Pancreas (tissue), 10 donors: ENCODE results near the gene HIBADH. TPM values are rescaled to one million over a fixed set of nuclear protein-coding genes. Genes with fewer than 3 reads are reported as not detected.

Experiments used
- ATAC-seq, 4 donors: fragments of 200-7000 bp; cut with Tn5 transposase; one replicate each; pipeline versions ENCODE4 v1.8.0 to v1.9.1; 2020; ENCODE audit warnings: mild to moderate bottlenecking in 4 of 4, moderate library complexity in 4 of 4
- DNase-seq, 6 donors: peaks; one replicate each; pipeline ENCODE4 v3.0.0-alpha.2; 2020
- FAIRE-seq: peaks from 2 replicates; lab custom pipeline; 2012; peaks lifted over from hg19 to GRCh38; lab: Jason Lieb, UNC
- H3K27ac ChIP-seq, 4 donors: fragments of 200-600 bp; sonication (generic); 1 replicate in 3 of 4; 2 replicates in 1 of 4; pipeline versions ENCODE4 v1.5.0 to v1.8.0; 2020
- H3K27me3 ChIP-seq, 4 donors: fragments of 200-600 bp; one replicate each; pipeline ENCODE4 v1.8.0; 2021
- H3K36me3 ChIP-seq, 3 donors: fragments of 200-600 bp; sonication (generic) in 1 of 3; one replicate each; pipeline versions ENCODE4 v1.5.0 to v1.8.0; 2020 to 2021
- H3K4me1 ChIP-seq, 3 donors: fragments of 200-600 bp; one replicate each; pipeline ENCODE4 v1.8.0; 2021
- H3K4me3 ChIP-seq, 4 donors: fragments of 200-600 bp; sonication (generic) in 2 of 4; one replicate each; pipeline versions ENCODE4 v1.5.0 to v1.8.0; 2020 to 2021
- H3K9me3 ChIP-seq, 4 donors: fragments of 200-600 bp; one replicate each; pipeline ENCODE4 v1.8.0; 2021
- WGBS, 2 donors: extraction: QIAGEN DNeasy Blood & Tissue Kit; methylation state at CpG; one replicate each; pipeline ENCODE4 v1.1.7; 2013; 5-methylcytosine and 5-hydroxymethylcytosine counted together
- intact Hi-C, 3 donors: fragments of 100-400 bp; cut with DNase I; formaldehyde crosslinking; loops; one replicate each; pipeline versions ENCODE4 v1.11.1 to v1.14.2; 2022
- polyA plus RNA-seq, 2 donors: library from polyadenylated mRNA; stranded (reverse); fragments of 200-250 nt; gene quantifications; one replicate each; pipeline ENCODE4 v1.2.3, GENCODE V29; 2013
- total RNA-seq, 6 donors: library from RNA; stranded (reverse); fragmentation: NEBNext Ultra II Directional in 4 of 6; extraction: Animal tissue kit (Norgen Biotek cat#: 25700) in 4 of 6; gene quantifications; one replicate each; pipeline versions ENCODE4 v1.2.1 to v1.2.4, GENCODE V29; 2021 to 2023
- TF ChIP-seq, protein P1 (sequence below), 4 donors: fragments of 200-600 bp; sonication (generic) in 3 of 4; IDR thresholded peaks; one replicate each; pipeline versions ENCODE4 v1.5.0 to v1.8.0; 2021; ENCODE audit warnings: antibody characterized with exemption in 4 of 4
- donor health status: healthy with polysubstance abuse.
- donor health status: DM: no; HTN: no; CAD: no; lungs with moderate emphysema.
- donor health status: DM: no; HTN: no; CAD: no.
- donor health status: control.
- donor health status: control.
- donor health status: Bipolar disorder and iron deficiency.
- donor health status: DM: yes; HTN: yes; CAD: no.
- donor health status: DM: no; HTN: no; CAD: no.
- donor health status: DM: no; HTN: no; CAD: no.
- donor health status: DM: yes; HTN: yes; CAD: no.

The HIBADH gene
- total and polyA plus RNA-seq, 8 donors, result 10.2 to 23.3 (median 14.2) TPM

GRCh38 chr7:27555670-27556069 is 107.0 kb downstream of the HIBADH start:
- ATAC-seq (no peak), DNase-seq (no peak)

GRCh38 chr7:27554826-27555225 is 107.9 kb downstream of the HIBADH start:
- Histone ChIP-seq H3K4me1 (no peaks in the 10 kb centered on the region), H3K9me3 (no peaks in the 10 kb centered on the region), H3K27ac (no peak overlapping the region), H3K4me3 (no peak overlapping the region), H3K36me3 (no peaks in the 10 kb centered on the region), H3K27me3 (no peaks in the 10 kb centered on the region)
- FAIRE-seq (no peak), ATAC-seq (no peak), DNase-seq (no peak)
- intact Hi-C loops, result no loop called here
- TF ChIP-seq, protein P1, sequence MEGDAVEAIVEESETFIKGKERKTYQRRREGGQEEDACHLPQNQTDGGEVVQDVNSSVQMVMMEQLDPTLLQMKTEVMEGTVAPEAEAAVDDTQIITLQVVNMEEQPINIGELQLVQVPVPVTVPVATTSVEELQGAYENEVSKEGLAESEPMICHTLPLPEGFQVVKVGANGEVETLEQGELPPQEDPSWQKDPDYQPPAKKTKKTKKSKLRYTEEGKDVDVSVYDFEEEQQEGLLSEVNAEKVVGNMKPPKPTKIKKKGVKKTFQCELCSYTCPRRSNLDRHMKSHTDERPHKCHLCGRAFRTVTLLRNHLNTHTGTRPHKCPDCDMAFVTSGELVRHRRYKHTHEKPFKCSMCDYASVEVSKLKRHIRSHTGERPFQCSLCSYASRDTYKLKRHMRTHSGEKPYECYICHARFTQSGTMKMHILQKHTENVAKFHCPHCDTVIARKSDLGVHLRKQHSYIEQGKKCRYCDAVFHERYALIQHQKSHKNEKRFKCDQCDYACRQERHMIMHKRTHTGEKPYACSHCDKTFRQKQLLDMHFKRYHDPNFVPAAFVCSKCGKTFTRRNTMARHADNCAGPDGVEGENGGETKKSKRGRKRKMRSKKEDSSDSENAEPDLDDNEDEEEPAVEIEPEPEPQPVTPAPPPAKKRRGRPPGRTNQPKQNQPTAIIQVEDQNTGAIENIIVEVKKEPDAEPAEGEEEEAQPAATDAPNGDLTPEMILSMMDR (IDR thresholded peaks at IDR 0.05), result no peak
- WGBS, 2 donors, result 92 to 96% methylated on average over 1 of the region's 1 CpG

More at GRCh38 chr7:27555670-27556069, 107.0 kb downstream of the HIBADH start:
- H3K27ac ChIP-seq, result no peak overlapping the region
- WGBS, 2 donors, result 86 to 89% methylated on average over 2 of the region's 2 CpGs
- H3K4me1 ChIP-seq, result no peaks in the 10 kb centered on the region
- TF ChIP-seq, protein P1 (IDR thresholded peaks at IDR 0.05), result no peak
- no peak for FAIRE-seq
- no peaks in the 10 kb centered on the region for H3K9me3 ChIP-seq
- H3K36me3 ChIP-seq, result no peaks in the 10 kb centered on the region
- intact Hi-C loops, result no loop called here
- H3K27me3 ChIP-seq, result no peaks in the 10 kb centered on the region
- no peak overlapping the region for H3K4me3 ChIP-seq

DNA sequence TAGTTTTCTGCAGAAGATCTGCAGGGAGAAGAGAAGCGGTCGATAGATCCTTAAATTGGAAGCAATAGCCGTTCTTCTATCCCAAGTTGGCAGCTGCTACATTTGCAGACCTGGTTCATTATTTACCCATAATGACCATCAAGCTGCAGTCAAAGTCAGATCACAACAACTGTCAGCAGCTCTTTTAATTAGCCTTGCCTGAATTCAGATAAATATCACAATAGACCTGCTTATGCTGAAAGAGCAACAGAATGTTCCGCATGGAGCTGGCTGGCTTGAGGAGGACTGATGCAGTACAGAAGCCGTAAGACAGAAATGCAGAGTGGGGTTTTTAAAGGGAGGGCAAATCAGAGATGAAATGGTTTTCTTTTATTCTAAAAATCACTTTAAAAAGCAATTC is 109.4 kb downstream of the HIBADH start:
- no peak for ATAC-seq
- intact Hi-C loops, result no loop called here
- no peaks in the 10 kb centered on the region for H3K4me1 ChIP-seq
- no peak for DNase-seq
- H3K9me3 ChIP-seq, result no peaks in the 10 kb centered on the region
- no peaks in the 10 kb centered on the region for H3K27me3 ChIP-seq
- H3K4me3 ChIP-seq, result no peak overlapping the region
- H3K36me3 ChIP-seq, result no peaks in the 10 kb centered on the region
- TF ChIP-seq, protein P1 (IDR thresholded peaks at IDR 0.05), result no peak
- WGBS, 2 donors, result 82 to 85% methylated on average over 5 of the region's 5 CpGs
- FAIRE-seq, result no peak
- no peak overlapping the region for H3K27ac ChIP-seq

GRCh38 chr7:27551803-27552400 is 110.8 kb downstream of the HIBADH start:
- ATAC-seq, result no peak
- H3K4me3 ChIP-seq, result no peak overlapping the region
- WGBS, 2 donors, result 94 to 98% methylated on average over 8 of the region's 8 CpGs
- no peaks in the 10 kb centered on the region for H3K36me3 ChIP-seq
- no peaks in the 10 kb centered on the region for H3K9me3 ChIP-seq
- no peaks in the 10 kb centered on the region for H3K4me1 ChIP-seq
- no peak for DNase-seq
- TF ChIP-seq, protein P1 (IDR thresholded peaks at IDR 0.05), result no peak
- intact Hi-C loops, result no loop called here
- no peak overlapping the region for H3K27ac ChIP-seq
- no peaks in the 10 kb centered on the region for H3K27me3 ChIP-seq
- FAIRE-seq, result no peak

DNA sequence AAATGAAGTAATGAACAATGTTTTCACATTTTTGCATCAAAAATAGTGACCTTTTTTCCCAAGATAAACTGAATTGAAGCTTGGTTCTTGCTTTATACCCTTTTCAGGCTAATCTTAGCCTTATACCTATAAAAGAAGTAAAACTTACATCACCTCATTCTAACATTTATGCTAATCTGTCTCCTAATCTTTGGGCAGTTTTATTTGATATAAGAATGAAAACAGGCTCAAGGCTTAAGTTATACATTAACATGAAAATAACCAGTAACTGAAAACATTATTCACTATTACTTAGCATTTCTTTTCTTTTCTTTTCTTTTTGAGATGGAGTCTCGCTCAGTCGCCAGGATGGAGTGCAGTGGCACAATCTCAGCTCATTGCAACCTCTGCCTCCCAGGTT is 113.1 kb downstream of the HIBADH start:
- no peaks in the 10 kb centered on the region for H3K9me3 ChIP-seq
- H3K27ac ChIP-seq, result no peak overlapping the region
- WGBS, 2 donors, result 89 to 92% methylated on average over 2 of the region's 2 CpGs
- no peaks in the 10 kb centered on the region for H3K27me3 ChIP-seq
- H3K4me3 ChIP-seq, result no peak overlapping the region
- no peak for DNase-seq
- no peak for FAIRE-seq
- H3K4me1 ChIP-seq, result no peaks in the 10 kb centered on the region
- intact Hi-C loops, result no loop called here
- ATAC-seq, result no peak
- TF ChIP-seq, protein P1 (IDR thresholded peaks at IDR 0.05), result no peak
- H3K36me3 ChIP-seq, result no peaks in the 10 kb centered on the region
